22Rv1 (cell line): ENCODE data around the gene POLD2.

Experiments
- ZFX ChIP-seq: fragments of 450-650 bp; IDR thresholded peaks from 2 replicates; pipeline ENCODE4 v1.6.1; 2017; ENCODE audit warnings: antibody characterized with exemption, borderline replicate concordance
- TF ChIP-seq, protein P1 (sequence below): fragments of 450-650 bp; IDR thresholded peaks from 2 replicates; pipeline ENCODE4 v1.5.1; 2017; ENCODE audit warnings: mild to moderate bottlenecking

DNA sequence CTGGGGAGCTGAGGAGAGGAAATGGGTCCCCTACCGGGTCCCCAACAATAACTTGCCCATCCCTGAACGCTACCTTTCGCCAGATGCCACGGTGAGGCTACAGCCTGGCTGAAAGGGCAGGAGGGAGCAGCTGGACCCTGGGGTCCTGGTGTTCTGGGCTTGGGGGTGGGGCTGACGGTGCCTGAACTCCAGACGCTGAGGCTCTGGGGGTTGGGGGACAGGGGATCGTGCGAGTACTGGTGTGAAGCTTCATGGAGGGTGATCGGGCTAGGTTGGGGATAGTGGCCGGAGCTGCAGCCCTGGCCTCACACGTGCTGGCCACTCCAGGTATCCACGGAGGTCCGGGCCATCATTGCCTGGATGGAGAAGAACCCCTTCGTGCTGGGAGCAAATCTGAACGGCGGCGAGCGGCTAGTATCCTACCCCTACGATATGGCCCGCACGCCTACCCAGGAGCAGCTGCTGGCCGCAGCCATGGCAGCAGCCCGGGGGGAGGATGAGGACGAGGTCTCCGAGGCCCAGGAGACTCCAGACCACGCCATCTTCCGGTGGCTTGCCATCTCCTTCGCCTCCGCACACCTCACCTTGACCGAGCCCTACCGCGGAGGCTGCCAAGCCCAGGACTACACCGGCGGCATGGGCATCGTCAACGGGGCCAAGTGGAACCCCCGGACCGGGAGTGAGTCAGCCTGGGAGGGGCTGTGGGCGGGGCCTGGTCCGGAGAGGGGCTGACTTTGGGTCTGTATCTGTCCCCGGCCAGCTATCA lies 10.9 kb downstream of the POLD2 start:
- TF ChIP-seq, protein P1, sequence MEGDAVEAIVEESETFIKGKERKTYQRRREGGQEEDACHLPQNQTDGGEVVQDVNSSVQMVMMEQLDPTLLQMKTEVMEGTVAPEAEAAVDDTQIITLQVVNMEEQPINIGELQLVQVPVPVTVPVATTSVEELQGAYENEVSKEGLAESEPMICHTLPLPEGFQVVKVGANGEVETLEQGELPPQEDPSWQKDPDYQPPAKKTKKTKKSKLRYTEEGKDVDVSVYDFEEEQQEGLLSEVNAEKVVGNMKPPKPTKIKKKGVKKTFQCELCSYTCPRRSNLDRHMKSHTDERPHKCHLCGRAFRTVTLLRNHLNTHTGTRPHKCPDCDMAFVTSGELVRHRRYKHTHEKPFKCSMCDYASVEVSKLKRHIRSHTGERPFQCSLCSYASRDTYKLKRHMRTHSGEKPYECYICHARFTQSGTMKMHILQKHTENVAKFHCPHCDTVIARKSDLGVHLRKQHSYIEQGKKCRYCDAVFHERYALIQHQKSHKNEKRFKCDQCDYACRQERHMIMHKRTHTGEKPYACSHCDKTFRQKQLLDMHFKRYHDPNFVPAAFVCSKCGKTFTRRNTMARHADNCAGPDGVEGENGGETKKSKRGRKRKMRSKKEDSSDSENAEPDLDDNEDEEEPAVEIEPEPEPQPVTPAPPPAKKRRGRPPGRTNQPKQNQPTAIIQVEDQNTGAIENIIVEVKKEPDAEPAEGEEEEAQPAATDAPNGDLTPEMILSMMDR = peak; percentile 60
- TF ChIP-seq ZFX = no peak
